ENCODE measurements around the gene SPINK14. TPM values are rescaled to one million over a fixed set of nuclear protein-coding genes. Genes with fewer than 3 reads are reported as not detected.

Gene SPINK14
- total RNA-seq, 4 donors from 2014 or later, result not detected

- no peak overlapping the region for H3K4me3 ChIP-seq (ENCODE audit: low read depth, poor library complexity, severe bottlenecking)
- peak in 1 of 2 donors; percentile 20 for DNase-seq (ENCODE audit: low spot score in 2 of 2)
- intact Hi-C loops (cut with DNase I; ENCODE audit: low total_unique reads), result no loop called here
- no peak for TF ChIP-seq POLR2A (IDR thresholded peaks at IDR 0.05)
- TF ChIP-seq, protein P1, sequence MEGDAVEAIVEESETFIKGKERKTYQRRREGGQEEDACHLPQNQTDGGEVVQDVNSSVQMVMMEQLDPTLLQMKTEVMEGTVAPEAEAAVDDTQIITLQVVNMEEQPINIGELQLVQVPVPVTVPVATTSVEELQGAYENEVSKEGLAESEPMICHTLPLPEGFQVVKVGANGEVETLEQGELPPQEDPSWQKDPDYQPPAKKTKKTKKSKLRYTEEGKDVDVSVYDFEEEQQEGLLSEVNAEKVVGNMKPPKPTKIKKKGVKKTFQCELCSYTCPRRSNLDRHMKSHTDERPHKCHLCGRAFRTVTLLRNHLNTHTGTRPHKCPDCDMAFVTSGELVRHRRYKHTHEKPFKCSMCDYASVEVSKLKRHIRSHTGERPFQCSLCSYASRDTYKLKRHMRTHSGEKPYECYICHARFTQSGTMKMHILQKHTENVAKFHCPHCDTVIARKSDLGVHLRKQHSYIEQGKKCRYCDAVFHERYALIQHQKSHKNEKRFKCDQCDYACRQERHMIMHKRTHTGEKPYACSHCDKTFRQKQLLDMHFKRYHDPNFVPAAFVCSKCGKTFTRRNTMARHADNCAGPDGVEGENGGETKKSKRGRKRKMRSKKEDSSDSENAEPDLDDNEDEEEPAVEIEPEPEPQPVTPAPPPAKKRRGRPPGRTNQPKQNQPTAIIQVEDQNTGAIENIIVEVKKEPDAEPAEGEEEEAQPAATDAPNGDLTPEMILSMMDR (IDR thresholded peaks at IDR 0.05), result no peak
Measured at GRCh38 chr5:148208226-148208625, 39.9 kb downstream of the SPINK14 start.

GRCh38 chr5:148209151-148209770 lies 40.9 kb downstream of the SPINK14 start:
- intact Hi-C loops (cut with DNase I; ENCODE audit: low total_unique reads), result no loop called here
- TF ChIP-seq, protein P1 (IDR thresholded peaks at IDR 0.05), result no peak
- no peak for TF ChIP-seq POLR2A (IDR thresholded peaks at IDR 0.05)
- no peak overlapping the region for H3K4me3 ChIP-seq (ENCODE audit: low read depth, poor library complexity, severe bottlenecking)
- DNase-seq (ENCODE audit: low spot score in 2 of 2), result no peak
- WGBS, 2 donors, result 33 to 49% methylated on average over 3 of the region's 3 CpGs

DNA sequence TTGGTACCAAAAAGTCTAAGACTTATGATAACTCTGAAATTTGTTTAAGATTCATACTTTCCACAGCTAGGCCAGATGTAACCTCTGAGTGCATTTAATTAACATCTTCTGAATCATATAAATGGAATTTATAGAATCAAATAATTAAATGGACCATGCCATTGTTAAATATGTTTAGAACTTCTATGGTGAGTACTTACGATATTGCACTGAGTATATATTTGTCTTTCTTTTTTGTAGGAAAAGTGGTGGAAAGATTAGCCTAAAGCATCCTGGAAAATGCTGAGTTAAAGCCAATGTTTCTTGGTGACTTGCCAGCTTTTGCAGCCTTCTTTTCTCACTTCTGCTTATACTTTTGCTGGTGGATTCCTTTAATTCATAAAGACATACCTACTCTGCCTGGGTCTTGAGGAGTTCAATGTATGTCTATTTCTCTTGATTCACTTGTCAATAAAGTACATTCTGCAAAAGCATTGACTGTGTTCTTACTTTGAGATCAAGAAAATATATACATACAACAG lies 46.4 kb downstream of the SPINK14 start:
- WGBS, 2 donors, result 60 to 67% methylated on average over 1 of the region's 1 CpG
- no peak for DNase-seq (ENCODE audit: low spot score in 2 of 2)
- H3K4me3 ChIP-seq (ENCODE audit: low read depth, poor library complexity, severe bottlenecking), result no peak overlapping the region
- no peak for TF ChIP-seq POLR2A (IDR thresholded peaks at IDR 0.05)
- TF ChIP-seq, protein P1 (IDR thresholded peaks at IDR 0.05), result no peak
- intact Hi-C loops (cut with DNase I; ENCODE audit: low total_unique reads), result no loop called here

- WGBS, 2 donors, result 78% methylated on average over 6 of the region's 6 CpGs
- no peak overlapping the region for H3K4me3 ChIP-seq (ENCODE audit: low read depth, poor library complexity, severe bottlenecking)
- no peak for DNase-seq (ENCODE audit: low spot score in 2 of 2)
- no peak for TF ChIP-seq POLR2A (IDR thresholded peaks at IDR 0.05)
- TF ChIP-seq, protein P1 (IDR thresholded peaks at IDR 0.05), result no peak
- intact Hi-C loops (cut with DNase I; ENCODE audit: low total_unique reads), result no loop called here
Measured at GRCh38 chr5:148221508-148221907, 53.2 kb downstream of the SPINK14 start.

DNA sequence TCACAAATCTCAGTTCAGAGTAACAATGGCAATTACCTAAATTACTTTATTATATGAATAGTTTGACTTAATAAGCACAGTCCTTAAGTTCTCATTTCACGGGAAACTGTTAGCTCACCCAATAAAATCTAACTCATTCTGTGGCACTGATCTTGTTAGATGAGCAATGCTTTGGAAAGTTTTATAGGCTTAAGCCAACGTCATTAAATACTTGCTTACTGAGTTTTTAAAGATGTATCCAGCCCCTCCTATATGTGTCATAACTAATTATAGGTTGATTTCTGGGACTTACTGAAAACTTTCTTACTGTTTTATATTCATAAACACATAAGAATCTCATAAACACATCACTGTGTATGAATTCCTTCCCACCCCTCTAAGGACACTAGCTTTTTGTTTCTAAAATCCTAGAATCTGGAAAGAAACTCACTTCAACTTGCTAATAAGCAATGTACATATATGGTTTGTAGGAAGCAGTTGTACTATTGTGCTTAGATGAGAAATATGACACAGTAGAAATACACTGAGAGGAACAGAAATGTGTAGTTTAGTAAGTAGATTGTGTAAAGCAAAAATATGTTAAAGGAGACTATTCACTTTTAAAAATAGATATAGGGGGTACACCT lies 55.9 kb downstream of the SPINK14 start:
- 24 to 31% methylated on average over 2 of the region's 2 CpGs for WGBS, 2 donors
- intact Hi-C loops (cut with DNase I; ENCODE audit: low total_unique reads), result no loop called here
- no peak for TF ChIP-seq POLR2A (IDR thresholded peaks at IDR 0.05)
- TF ChIP-seq, protein P1 (IDR thresholded peaks at IDR 0.05), result no peak

More for the DNA sequence above, 55.9 kb downstream of the SPINK14 start:
- no peak overlapping the region for H3K4me3 ChIP-seq (ENCODE audit: low read depth, poor library complexity, severe bottlenecking)
- DNase-seq (ENCODE audit: low spot score in 2 of 2), result no peak

Other genes with a start within 250 kb of the SPINK14 start
- 100 to 1,000 TPM; 307 to 664 (median 393) TPM for gene SPINK5, start 104.6 kb upstream of the SPINK14 start, total RNA-seq
- under 1 TPM in 1 of 4 donors, not detected in 3; 0.59 TPM for gene SPINK6, start 34.5 kb downstream of the SPINK14 start, total RNA-seq
- not detected for gene MARCOL, start 70.0 kb downstream of the SPINK14 start, total RNA-seq
- not detected for gene SPINK13, start 100.2 kb downstream of the SPINK14 start, total RNA-seq
- 10 to 100 TPM in 3 of 4 donors, 1 to 10 TPM in 1; 8.2 to 44.1 (median 27.3) TPM for gene SPINK7, start 143.9 kb downstream of the SPINK14 start, total RNA-seq
- gene SPINK9, start 167.0 kb downstream of the SPINK14 start, total RNA-seq, result not detected
- 10 to 100 TPM; 31.7 to 76.7 (median 42.1) TPM for gene FBXO38, start 215.4 kb downstream of the SPINK14 start, total RNA-seq

Measured in lower leg skin (tissue), 4 donors.